ENCODE results near the gene TMCO4. TPM values are rescaled to one million over a fixed set of nuclear protein-coding genes. Genes with fewer than 3 reads are reported as not detected.

TMCO4 gene
- total RNA-seq, 1 donor from 2014 or later, result 6.1 TPM

- DNase-seq, result no peak
These were observed 115.0 kb downstream of the TMCO4 start for GRCh38 chr1:19684677-19685076.

- no peak for DNase-seq
These were observed 116.4 kb downstream of the TMCO4 start for GRCh38 chr1:19683351-19683750.

- DNase-seq, result no peak
These were observed 116.8 kb downstream of the TMCO4 start for GRCh38 chr1:19682901-19683300.

DNA sequence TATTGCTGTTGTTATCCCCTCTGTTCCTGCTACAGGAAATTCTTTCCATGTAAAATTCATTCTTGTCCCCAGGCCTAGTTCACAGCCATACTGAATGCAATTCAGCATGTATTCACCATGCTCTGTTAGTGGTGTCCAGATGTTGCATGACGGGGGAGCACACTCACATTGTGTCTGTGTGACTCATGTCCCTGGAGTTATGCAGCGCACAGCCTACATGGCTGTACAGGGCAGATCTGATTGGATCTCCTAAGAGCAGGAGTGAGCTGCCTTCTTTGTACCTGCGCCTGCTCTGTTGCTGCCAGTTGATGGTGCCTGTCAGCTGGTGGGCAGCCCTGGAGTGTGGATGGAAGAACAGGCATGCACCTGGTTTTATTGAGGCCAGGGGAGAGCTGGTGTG is 117.5 kb downstream of the TMCO4 start:
- peak; percentile 86 for DNase-seq

DNA sequence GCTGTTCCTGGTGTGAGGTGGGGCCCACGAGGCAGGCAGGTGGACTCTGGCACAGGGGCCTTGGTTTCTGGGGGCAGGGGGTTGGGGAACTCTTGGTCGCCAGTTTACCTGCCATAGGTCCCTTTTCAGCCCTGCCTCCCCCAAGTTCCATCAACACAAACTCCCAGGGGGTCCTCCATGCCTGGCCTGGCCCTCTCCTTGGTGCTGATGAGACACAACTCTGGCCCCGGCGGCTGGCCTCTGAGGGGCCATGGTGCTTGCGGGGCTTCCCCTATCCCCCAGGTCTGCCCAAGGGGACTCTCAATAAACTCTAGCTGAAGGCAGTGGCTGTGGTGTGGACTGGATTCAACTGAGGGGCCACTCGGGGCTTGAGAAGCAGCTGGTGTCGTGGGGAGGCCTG is 119.1 kb downstream of the TMCO4 start:
- DNase-seq, result no peak

DNA sequence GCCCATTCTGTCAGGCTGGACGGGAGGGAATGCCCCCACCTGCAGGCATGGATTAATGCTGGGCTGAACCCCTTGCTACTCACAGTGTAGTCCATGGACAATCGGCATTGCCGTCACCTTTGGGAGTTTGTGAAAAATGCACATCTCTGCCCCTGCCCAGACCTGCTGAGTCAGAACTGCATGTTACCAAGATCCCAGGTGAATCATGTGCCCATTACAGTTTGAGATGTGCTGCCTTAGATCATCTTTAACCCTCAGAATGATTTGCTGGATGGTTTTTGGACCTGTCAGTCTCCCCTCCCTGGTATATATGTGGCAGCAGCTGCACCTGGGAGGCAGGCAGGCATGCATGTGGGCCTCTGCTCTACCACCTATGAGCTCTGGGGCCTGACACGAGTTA is 120.0 kb downstream of the TMCO4 start:
- no peak for DNase-seq

DNA sequence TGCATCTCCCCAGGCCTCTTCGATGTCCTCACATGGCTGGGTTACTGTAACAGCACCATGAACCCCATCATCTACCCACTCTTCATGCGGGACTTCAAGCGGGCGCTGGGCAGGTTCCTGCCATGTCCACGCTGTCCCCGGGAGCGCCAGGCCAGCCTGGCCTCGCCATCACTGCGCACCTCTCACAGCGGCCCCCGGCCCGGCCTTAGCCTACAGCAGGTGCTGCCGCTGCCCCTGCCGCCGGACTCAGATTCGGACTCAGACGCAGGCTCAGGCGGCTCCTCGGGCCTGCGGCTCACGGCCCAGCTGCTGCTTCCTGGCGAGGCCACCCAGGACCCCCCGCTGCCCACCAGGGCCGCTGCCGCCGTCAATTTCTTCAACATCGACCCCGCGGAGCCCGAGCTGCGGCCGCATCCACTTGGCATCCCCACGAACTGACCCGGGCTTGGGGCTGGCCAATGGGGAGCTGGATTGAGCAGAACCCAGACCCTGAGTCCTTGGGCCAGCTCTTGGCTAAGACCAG is 120.7 kb downstream of the TMCO4 start:
- DNase-seq, result no peak

DNA sequence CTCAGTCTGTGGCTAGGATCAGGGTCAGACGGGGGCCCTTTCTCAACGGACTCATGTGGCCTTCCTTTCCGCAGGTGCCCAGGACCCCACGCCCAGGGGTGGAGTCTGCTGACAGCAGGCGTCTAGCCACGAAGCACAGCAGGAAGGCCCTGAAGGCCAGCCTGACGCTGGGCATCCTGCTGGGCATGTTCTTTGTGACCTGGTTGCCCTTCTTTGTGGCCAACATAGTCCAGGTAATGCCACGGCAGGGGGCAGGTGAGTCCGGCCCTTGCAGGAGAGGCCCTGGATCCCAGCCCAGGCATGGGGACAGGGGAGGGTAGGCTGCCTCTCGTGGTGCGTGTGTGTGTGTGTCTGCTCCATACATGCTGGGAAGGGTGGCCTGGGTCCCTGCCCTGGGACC is 121.2 kb downstream of the TMCO4 start:
- DNase-seq, result no peak

DNA sequence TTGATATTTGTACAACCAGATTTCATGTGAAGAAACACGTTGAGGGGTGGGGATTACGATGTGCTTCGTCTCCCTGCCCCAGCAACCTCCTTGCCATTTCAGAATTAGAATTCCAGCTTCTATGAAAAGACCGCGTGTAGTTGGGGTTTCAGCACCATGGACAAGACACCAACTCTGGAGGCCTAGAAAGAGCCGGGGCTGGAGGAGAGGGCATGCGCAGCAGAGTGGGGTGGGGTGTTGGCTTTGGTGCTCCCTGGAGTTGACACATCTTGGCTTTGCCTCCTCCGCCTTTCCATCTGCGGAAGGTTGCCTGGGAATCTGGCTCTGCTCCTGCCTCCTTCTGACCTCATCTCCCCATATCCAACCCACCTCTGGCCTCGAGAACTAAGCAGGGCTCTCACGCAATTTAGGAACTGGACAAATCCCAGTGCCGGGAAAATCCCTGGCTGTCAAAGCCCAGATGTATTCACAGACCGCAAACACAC is 123.2 kb downstream of the TMCO4 start:
- peak; percentile 35 for DNase-seq

DNA sequence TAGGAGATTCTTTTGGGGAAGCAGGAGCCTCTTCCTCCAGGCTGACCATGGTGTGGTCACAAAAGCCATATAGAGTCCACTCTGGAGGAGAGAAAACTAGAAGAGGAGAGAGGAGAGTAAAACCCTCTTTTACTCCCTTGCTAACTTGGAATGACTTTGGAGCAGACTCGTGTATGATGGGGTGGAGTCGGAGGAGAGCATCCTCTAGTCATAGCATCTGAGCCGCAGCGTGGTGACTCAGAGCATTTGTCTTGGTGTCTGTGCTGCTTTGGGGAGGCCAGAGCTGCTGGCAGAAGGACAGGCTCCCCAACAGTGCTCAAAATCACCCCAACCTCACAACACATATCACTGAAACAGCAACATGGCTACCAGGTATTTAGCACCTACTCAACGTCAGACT is 123.9 kb downstream of the TMCO4 start:
- DNase-seq, result no peak

- DNase-seq, result no peak
These were observed 127.5 kb downstream of the TMCO4 start for GRCh38 chr1:19672237-19672636.

DNA sequence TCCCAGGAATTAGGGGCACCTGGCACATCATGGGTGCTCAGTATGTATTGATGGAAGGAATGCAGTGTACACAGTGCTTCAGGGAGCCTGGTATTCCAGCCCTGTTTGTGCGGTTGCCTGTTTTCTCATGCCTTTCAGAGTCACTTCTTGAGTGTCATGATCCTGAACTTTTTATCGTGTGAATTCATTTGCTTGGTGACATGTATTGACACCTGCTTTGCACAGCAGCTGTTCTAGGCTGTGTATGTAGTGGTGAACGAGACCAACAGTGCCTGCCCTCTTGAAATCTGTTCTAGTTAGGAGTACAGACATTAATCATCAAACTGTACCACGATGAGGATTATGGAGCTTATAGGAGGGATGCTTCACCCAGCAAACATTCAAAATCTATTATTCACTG is 128.9 kb downstream of the TMCO4 start:
- DNase-seq, result no peak

DNA sequence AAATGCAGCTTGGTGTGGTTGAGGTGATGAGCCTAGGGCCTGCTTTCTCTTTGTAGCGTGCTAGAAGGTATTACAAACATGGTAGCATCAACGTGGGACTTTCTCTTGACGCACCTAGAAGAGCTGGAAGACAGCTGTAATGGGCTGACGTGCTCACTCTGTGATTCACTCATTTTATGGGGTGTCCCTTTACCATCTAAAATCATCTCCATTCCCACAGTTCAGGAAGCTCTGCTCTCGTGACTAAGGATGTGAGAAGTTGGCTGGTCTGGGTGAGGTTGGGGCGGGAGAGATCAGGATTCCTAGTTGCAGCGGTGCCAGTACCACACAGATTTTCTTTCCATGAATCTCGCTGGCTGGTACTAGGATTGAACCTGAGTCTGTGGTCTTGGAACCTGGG is 130.8 kb downstream of the TMCO4 start:
- no peak for DNase-seq

- no peak for DNase-seq
These were observed 133.9 kb downstream of the TMCO4 start for GRCh38 chr1:19665496-19666465.

DNA sequence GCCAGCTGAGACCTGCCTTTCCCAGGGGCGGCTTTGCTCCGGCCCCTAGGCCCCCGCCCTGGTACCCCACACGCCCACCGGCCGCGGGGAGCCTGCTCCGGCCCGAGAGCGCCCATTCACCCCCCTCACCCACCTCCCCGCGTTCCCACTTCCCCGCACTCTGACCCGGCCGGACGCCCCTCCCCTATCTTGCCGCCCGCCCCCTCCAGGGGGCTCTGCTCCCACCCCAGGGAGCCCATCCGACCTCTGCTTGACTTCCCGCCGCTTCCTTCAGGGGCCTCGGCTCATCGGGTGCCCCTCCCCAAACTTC is 134.6 kb downstream of the TMCO4 start:
- DNase-seq, result no peak

GRCh38 chr1:19664453-19665185 is 135.1 kb downstream of the TMCO4 start, which contains the start of gene HTR6:
Gene HTR6 (plus strand): TSS chr1:19664875. CDS start chr1:19665754, 879 bp downstream.
- no peak for DNase-seq

GRCh38 chr1:19662313-19662712 is 137.4 kb downstream of the TMCO4 start:
- no peak for DNase-seq

GRCh38 chr1:19661721-19662228 is 137.9 kb downstream of the TMCO4 start:
- DNase-seq, result no peak

- DNase-seq, result no peak
These were observed 141.5 kb downstream of the TMCO4 start for GRCh38 chr1:19658186-19658585.

DNA sequence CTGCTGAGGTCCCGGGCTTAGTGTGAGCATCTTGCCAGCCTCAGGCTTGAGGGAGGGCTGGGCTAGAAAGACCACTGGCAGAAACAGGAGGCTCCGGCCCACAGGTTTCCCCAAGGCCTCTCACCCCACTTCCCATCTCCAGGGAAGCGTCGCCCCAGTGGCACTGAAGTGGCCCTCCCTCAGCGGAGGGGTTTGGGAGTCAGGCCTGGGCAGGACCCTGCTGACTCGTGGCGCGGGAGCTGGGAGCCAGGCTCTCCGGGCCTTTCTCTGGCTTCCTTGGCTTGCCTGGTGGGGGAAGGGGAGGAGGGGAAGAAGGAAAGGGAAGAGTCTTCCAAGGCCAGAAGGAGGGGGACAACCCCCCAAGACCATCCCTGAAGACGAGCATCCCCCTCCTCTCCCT is 142.2 kb downstream of the TMCO4 start:
- DNase-seq, result no peak

GRCh38 chr1:19656780-19657466 is 142.8 kb downstream of the TMCO4 start:
- DNase-seq, result no peak

GRCh38 chr1:19656134-19656779 is 143.5 kb downstream of the TMCO4 start:
- no peak for DNase-seq

Measured in skin of body (tissue), 2 donors.